Suprapubic skin (tissue), 4 donors: ENCODE data around the gene SRSF7.

Experiments
- EP300 ChIP-seq: sonication (generic); formaldehyde crosslinking; IDR thresholded peaks from one replicate; pipeline ENCODE4 v1.6.1; 2017; ENCODE audit warnings: antibody characterized with exemption
- POLR2A ChIP-seq, 2 donors: fragments of 450-650 bp; IDR thresholded peaks; one replicate each; pipeline ENCODE4 v1.6.1; 2017; ENCODE audit warnings: antibody characterized with exemption in 2 of 2, mild to moderate bottlenecking in 2 of 2, moderate library complexity in 2 of 2
- POLR2AphosphoS5 ChIP-seq, 3 donors: sonication (generic); formaldehyde crosslinking; IDR thresholded peaks; one replicate each; pipeline ENCODE4 v1.6.1; 2017; ENCODE audit warnings: antibody characterized with exemption in 3 of 3
- TF ChIP-seq, protein P1 (sequence below), 2 donors: fragments of 200-600 bp in 1 of 2; fragments of 450-650 bp in 1 of 2; sonication (generic) in 1 of 2; IDR thresholded peaks; one replicate each; pipeline ENCODE4 v1.5.1; 2016 to 2019; ENCODE audit warnings: antibody characterized with exemption in 2 of 2, mild to moderate bottlenecking in 1 of 2, moderate library complexity in 1 of 2

DNA sequence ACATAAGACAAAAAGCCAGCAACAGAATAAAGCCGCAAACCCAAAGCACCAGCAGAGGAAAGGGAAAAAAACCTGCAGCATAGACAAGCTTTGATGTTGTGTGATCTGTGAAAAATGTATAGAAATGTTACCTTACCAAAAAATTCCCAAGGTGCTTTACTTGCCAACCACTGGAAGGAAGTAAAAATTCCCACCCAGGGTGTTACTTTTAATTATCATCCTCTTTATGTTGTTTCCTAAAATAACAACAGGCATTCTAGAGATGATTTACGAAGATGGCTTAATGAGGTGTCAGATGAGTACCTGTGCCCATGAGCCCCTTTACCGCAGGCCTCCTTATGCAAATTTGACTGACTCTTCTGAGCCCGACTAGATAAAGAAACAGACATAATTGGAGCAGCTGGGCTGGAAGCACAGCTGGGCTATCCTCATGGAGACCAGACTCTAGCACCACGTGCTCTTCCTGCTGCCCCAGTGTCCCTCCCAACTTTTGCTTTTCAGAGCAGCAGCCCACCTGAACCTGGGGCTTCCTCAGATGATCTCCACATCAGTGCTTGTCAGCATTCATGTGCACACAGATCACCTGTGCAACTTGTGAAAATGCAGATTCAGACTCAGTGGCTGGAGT is 41.5 kb downstream of the SRSF7 start:
- TF ChIP-seq, protein P1, sequence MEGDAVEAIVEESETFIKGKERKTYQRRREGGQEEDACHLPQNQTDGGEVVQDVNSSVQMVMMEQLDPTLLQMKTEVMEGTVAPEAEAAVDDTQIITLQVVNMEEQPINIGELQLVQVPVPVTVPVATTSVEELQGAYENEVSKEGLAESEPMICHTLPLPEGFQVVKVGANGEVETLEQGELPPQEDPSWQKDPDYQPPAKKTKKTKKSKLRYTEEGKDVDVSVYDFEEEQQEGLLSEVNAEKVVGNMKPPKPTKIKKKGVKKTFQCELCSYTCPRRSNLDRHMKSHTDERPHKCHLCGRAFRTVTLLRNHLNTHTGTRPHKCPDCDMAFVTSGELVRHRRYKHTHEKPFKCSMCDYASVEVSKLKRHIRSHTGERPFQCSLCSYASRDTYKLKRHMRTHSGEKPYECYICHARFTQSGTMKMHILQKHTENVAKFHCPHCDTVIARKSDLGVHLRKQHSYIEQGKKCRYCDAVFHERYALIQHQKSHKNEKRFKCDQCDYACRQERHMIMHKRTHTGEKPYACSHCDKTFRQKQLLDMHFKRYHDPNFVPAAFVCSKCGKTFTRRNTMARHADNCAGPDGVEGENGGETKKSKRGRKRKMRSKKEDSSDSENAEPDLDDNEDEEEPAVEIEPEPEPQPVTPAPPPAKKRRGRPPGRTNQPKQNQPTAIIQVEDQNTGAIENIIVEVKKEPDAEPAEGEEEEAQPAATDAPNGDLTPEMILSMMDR (IDR thresholded peaks at IDR 0.05), result no peak
- TF ChIP-seq POLR2AphosphoS5 (IDR thresholded peaks at IDR 0.05), result no peak
- no peak for TF ChIP-seq EP300
- TF ChIP-seq POLR2A (IDR thresholded peaks at IDR 0.05), result no peak
